ENCODE data around the gene BASP1.
"Not testable (repeated sequence)": the region's sequence is repeated elsewhere in the genome, so short reads cannot be mapped to it uniquely, and the experiment has no call there.

Gene BASP1

GRCh38 chr5:17255471-17256021 lies 38.1 kb downstream of the BASP1 start:
- DNase-seq (ENCODE audit: low read depth in 2 of 2): no peak

- DNase-seq (ENCODE audit: low read depth in 2 of 2): no peak
These were observed 38.7 kb downstream of the BASP1 start for GRCh38 chr5:17256171-17256570.

- no peak for DNase-seq (ENCODE audit: low read depth in 2 of 2)
These were observed 39.4 kb downstream of the BASP1 start for GRCh38 chr5:17256839-17257238.

GRCh38 chr5:17257705-17258273 lies 40.4 kb downstream of the BASP1 start:
- no peak for DNase-seq (ENCODE audit: low read depth in 2 of 2)

GRCh38 chr5:17258431-17258830 lies 41.0 kb downstream of the BASP1 start:
- DNase-seq (ENCODE audit: low read depth in 2 of 2): no peak

- DNase-seq (ENCODE audit: low read depth in 2 of 2): not testable (repeated sequence)
These were observed 41.6 kb downstream of the BASP1 start for GRCh38 chr5:17259012-17259411.

- no peak for DNase-seq (ENCODE audit: low read depth in 2 of 2)
These were observed 42.3 kb downstream of the BASP1 start for GRCh38 chr5:17259630-17260257.

- no peak for DNase-seq (ENCODE audit: low read depth in 2 of 2)
These were observed 43.1 kb downstream of the BASP1 start for GRCh38 chr5:17260549-17260948.

GRCh38 chr5:17261075-17261474 lies 43.6 kb downstream of the BASP1 start:
- DNase-seq (ENCODE audit: low read depth in 2 of 2): no peak

GRCh38 chr5:17265041-17265440 lies 47.6 kb downstream of the BASP1 start:
- DNase-seq (ENCODE audit: low read depth in 2 of 2): no peak

GRCh38 chr5:17267106-17267505 lies 49.7 kb downstream of the BASP1 start:
- DNase-seq (ENCODE audit: low read depth in 2 of 2): no peak

GRCh38 chr5:17269201-17269600 lies 51.8 kb downstream of the BASP1 start:
- DNase-seq (ENCODE audit: low read depth in 2 of 2): no peak

GRCh38 chr5:17272111-17272510 lies 54.7 kb downstream of the BASP1 start:
- no peak for DNase-seq (ENCODE audit: low read depth in 2 of 2)

GRCh38 chr5:17275289-17276158 lies 58.1 kb downstream of the BASP1 start:
- DNase-seq (ENCODE audit: low read depth in 2 of 2): no peak

- no peak for DNase-seq (ENCODE audit: low read depth in 2 of 2)
These were observed 59.0 kb downstream of the BASP1 start for GRCh38 chr5:17276445-17276844.

- no peak for DNase-seq (ENCODE audit: low read depth in 2 of 2)
These were observed 60.5 kb downstream of the BASP1 start for GRCh38 chr5:17277907-17278306.

GRCh38 chr5:17278931-17279330 lies 61.5 kb downstream of the BASP1 start:
- no peak for DNase-seq (ENCODE audit: low read depth in 2 of 2)

GRCh38 chr5:17279487-17279886 lies 62.1 kb downstream of the BASP1 start:
- DNase-seq (ENCODE audit: low read depth in 2 of 2): no peak

GRCh38 chr5:17282283-17283120 lies 65.1 kb downstream of the BASP1 start:
- DNase-seq (ENCODE audit: low read depth in 2 of 2): no peak

GRCh38 chr5:17283121-17283415 lies 65.6 kb downstream of the BASP1 start:
- DNase-seq (ENCODE audit: low read depth in 2 of 2): no peak

GRCh38 chr5:17287501-17288155 lies 70.2 kb downstream of the BASP1 start:
- no peak for DNase-seq (ENCODE audit: low read depth in 2 of 2)

Data from stimulated activated CD8-positive, alpha-beta memory T cell treated with anti-CD3 and anti-CD28 coated beads, Interleukin-7, amount 100 ng/mL, for 1 hour (primary cell).